ENCODE results near the gene NPHP4. TPM values are rescaled to one million over a fixed set of nuclear protein-coding genes. Genes with fewer than 3 reads are reported as not detected.

The NPHP4 gene
- total RNA-seq, 1 donor from 2014 or later: 7.7 TPM

DNA sequence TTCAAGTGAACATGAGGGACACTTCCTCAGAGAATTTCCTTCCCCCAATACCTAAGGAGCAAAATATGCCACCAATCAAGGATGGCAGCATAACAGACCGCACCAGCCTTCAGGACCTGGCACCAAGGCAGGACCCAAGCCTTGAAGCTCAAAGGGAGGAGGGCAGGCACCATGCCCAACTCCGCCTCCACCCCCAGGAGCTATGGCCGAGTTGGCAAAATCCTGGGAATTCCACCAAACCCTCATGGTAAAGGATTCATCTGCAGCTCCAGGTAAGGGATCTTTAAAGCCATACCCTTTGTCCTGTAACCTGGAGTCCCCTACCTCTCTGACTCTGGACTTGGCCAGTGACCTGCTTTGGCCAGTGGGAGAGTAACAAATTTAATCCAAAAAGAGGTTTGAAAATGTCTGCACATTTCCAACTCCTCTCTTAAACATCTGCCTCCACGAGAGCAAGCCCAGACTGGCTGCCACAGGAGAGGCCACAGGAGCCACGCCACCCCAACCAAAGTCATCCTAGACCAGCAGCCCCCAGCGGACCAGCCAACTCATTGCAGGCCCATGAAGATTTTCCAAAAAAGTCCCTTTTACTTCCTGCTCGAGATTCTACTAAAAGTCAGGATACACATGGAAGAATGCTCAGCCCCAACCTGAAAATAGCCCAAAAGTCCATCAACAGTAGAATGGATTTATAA is 41.9 kb downstream of the NPHP4 start:
- DNase-seq: no peak

GRCh38 chr1:5949761-5950100 is 42.5 kb downstream of the NPHP4 start:
- DNase-seq: no peak

DNA sequence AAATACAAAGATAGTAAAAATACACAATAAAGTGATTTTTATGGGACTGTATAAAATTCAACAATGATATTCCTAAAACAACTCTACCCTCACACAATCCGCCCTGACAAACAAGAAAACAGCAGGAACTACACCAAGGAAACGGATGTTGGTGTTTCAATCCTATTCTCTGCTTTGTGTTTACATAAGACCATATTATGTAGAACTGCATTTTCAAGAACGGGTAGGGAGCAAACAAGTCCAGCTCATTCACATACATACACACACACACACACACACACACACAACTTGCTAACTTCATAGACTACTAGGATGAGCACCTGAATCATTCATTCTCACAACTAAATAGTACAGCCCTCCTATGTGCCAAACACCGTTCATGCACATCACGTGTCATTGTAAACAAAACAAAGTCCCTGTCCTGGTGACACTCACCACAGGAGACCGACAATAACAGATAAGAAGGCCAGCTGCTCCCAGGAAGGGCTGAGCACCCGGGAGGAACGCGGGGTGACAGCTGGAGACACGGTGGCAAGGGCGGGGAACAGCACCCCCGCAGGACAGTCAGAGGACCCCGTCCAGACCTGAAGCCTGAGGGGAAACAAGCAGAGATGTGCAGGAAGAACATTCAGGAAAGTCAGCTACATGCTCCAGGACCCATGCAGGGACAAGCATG is 43.0 kb downstream of the NPHP4 start:
- DNase-seq: no peak

- no peak for DNase-seq
Measured at GRCh38 chr1:5948681-5949005, 43.6 kb downstream of the NPHP4 start.

DNA sequence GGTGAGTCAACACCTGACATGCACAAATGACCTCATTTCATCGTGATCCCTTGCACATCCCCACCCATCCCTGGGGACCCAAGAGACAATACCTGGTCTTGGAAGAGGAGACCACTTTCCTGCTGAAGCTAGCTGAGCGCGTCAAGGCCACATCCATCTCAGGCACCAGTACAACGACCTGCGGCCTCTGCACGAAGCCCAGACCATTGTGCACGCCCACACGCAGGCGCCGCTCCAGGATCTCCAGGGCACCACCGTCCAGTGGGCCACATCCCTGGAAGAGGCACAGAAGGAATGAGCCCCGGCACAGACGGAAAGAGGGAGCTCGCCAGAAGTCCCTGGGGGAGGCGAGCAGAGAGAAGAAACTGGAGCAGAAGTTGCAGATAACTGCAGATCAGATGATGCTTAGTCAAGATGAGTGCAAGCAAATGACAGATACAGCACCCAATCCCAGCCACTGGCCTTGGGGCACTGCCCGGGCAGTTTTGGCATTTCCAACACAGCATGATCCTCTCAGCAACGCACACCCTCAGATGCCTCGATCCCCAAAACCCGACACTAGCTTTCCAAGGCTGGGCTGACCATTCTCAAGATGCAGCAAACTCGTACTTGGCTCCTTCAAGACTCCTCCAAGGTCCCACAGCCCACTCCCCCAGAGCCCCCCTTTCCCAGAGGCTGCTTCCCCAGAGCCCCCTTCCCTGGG is 44.1 kb downstream of the NPHP4 start:
- DNase-seq: no peak

DNA sequence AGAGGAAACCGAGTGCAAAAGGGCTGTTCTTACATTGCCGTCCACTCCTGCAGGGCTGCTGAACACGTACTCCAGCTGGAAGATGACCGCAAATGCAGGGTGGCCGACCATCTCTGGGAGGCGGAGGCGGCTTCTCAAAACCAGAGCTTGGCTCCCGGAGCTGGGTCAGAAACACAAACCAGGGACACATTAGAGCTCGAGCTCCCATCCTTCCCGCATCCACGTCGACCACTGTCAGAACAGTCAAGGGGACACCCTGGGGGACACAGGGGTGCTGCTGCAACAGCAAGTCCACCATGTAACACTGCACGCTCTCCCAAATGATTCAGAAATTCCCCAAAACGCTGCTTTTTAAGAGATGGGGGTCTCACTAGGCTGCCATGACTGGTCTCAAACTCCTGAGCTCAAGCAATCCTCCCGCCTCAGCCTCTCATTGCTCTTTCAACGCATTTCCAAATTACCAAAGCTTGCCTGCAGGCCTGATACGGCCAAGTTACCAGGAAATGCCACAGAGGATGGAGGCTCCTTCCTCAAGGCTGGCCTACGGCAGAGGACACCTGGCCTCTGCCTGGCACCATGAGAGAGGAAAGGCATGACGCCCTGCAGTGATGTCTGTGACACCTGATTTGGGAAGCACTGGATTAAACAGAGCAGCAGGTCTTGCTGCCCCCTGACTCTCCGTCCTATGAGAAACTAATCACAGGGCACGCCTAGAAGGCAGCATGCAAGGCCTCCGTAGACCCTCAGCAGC is 45.0 kb downstream of the NPHP4 start:
- DNase-seq: no peak

DNA sequence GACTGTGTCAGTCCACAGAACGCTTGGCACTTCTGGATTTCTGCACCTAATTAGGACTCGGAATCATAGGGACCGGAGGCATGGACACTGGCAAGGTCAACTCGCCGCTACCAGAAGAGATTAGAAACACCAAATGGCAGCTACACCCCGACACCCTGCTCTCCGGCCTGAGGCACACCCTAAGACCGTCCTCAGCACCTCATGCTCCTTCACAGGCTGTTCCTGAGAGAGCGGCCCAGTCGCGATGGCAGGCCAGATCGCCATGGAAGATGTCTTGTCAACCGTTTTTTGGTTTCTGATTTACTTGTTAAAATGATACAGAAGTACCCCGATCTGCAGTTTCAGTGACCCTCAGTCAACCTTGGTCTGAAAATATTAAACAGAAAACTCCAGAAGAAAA is 46.8 kb downstream of the NPHP4 start:
- no peak for DNase-seq

DNA sequence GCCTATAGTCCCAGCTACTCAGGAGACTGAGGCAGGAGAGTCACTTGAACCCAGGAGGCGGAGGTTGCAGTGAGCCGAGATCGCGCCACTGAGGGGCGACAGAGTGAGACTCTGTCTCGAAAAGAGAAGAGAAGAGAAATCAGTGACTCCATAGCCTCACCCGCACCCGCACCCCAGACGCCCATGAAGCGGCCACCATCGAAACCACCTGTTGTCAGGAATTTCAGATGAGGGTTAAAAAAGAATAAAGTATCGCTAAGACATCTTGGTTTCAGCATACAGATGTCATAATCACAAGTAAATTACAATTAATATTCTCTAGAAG is 47.4 kb downstream of the NPHP4 start:
- DNase-seq: no peak

- DNase-seq: no peak
Measured at GRCh38 chr1:5944154-5944842, 47.9 kb downstream of the NPHP4 start.

GRCh38 chr1:5943343-5944124 is 48.7 kb downstream of the NPHP4 start:
- no peak for DNase-seq

DNA sequence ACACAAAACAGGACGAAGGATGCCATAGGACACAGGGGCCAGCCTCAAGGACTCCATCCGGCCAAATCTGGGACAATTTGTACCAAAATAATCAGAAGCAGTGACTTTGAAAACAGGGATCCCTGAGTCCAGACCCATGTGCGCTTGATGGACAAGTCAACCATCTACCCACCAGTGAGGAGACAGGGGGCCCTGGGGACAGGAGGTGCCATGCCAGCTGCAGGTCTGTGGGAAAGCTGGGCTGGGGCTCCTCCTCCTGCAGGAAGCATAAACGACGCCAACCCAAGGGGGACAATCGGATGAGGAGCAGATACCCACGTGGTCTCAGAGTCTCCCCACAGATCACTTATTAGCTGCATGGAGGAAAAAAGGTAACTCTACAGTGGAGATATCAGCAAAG is 50.6 kb downstream of the NPHP4 start:
- DNase-seq: no peak

DNA sequence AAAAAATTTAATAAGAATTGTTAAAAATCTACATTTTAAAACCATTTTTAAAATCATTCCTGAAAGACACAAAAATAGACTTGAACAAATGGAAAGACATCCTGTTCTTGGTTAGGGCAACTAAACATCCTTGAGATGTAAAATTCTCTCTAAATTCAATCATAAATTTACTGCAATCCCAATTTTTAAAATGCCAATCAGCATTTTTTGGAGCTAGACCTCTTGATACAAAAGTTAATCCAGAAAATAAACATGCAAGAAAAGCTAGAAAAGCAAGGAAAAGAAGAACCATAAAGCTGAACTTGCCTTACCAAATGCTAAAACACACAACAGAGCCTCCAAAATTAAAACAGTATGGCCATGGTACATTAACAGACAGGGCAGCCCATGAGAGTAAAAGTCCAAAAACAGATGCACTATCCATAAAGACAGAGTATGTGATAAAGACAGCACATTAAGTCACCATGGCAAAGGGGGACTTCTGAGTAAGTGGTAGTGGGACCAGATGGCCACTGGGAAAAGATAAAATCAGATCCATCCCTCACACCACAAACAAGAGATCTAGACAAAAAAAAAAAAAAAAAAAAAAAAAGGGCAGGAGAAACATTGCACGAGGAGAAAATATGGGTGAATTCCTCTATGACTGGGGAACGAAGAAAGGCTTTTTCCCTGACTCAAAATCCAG is 51.4 kb downstream of the NPHP4 start:
- DNase-seq: no peak

GRCh38 chr1:5939271-5940170 is 52.7 kb downstream of the NPHP4 start:
- no peak for DNase-seq

DNA sequence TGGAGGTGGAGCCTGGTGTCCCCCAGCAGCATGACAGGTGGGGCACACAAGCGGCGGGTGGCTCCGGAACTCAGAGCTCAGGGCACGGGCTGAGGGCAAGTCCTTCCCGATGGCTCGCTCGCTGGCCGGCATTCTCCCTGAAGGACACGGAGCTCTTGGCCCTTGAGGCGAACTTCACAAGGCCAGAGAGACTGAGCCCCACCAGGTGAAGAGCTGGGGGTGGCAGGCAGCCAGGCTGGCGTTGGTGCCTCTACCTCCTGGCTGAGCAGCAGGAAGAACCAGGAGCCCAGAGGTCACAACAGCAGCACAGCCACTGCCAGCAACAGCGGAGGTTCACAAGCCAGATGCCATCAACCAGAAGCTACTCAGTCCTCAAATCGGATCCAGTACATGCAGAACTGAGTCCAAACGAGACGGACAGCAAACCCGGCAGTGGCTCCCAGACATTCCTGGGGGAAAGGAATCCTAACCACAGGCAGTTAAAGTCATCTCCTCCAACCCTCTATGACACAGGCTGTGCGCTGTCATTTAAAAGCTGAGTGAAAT is 54.1 kb downstream of the NPHP4 start:
- DNase-seq: no peak

- DNase-seq: no peak
Measured at GRCh38 chr1:5937373-5937857, 54.8 kb downstream of the NPHP4 start.

DNA sequence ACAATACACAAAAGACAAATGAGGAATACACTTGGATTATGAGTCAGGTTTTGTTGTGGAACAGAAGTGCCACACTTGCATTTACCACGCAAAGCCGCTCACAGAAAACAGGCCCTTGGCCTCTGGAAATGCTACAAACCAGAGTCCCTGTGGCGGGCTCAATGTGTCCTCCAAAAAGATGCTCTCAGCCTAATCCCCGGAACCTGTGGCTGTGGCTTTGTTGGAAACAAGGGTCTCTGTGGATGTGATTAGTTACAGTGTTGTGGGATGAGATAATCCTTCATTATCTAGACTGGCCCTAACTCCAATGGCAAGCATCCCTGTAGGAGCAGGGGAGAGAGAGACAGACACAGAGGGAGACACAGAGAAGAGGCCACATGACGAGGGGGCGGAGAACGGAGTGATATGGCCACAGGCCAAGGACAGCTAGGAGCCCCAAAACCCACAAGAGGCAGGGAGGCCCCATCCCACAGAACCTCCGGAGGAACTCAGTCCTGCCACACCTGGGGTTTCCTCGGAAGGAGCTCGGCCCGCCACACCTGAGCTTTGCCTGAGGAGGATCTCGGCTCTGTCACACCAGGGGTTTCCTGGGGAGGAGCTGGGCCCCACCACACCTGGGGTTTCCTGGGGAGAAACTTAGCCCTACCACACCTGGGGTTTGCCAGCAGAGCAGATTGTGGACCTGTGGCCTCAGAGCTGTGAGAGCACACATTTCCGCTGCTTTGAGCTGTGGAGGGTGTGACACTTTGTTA is 55.4 kb downstream of the NPHP4 start:
- no peak for DNase-seq

DNA sequence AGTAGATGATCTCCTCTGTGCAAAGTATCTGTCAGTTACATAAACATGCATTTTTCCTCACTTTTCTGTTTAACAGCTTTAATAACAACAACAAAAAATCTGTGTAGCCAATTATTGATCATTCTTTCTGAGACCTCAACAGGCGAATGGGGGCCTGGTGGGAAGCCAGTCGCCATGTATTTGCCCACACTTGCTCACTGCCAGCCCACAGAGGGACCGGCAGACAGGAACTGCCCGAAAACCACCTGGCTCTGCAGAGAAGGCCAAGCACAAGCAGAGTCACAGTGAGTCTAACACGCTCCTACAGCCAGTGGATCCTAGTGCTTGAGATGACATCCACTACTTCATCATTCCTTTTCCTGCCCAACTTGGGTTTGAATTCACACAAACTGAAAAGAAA is 56.1 kb downstream of the NPHP4 start:
- no peak for DNase-seq

DNA sequence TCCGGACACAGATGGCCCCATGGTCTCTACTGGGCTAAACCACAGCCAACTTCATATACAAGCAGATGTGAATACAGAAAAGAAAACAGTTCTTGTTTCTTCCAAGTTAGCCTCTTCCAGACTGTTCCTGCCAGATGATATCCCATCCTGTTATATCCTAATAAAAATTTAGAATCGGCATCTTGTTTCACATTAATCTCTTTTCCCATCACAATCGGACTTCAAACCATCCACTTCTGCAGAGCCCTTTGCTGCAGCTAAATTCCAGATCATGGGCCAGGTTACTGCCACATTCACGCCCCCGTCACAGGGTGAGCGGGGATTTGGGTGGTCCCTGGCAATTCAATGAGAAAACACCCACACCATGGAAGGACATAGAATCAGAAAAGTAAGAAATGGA is 57.2 kb downstream of the NPHP4 start:
- no peak for DNase-seq

Data from tongue (tissue), 2 donors.